ENCODE data around the gene TMCC2. TPM values are rescaled to one million over a fixed set of nuclear protein-coding genes. Genes with fewer than 3 reads are reported as not detected.

The TMCC2 gene
- total and polyA plus RNA-seq, 4 donors = 20.2 to 77.4 (median 51.9) TPM

GRCh38 chr1:205266611-205267305 is 39.0 kb downstream of the TMCC2 start:
- Histone ChIP-seq H3K36me3 (ENCODE audit: control insufficient read depth, insufficient read depth, low read length) (peaks cover 42% of the 10 kb centered on the region), H3K27me3 (ENCODE audit: control insufficient read depth, insufficient read depth, low read length) (no peaks in the 10 kb centered on the region), H3K4me3 (ENCODE audit: low read depth, low read length) (no peak overlapping the region), H3K9me3 (ENCODE audit: control insufficient read depth, insufficient read depth, low read length) (no peaks in the 10 kb centered on the region), H3K4me1 (ENCODE audit: control insufficient read depth, insufficient read depth, low read length) (peaks cover 16% of the 10 kb centered on the region), H3K27ac (ENCODE audit: low read depth, low read length) (no peak overlapping the region)
- WGBS (ENCODE audit: insufficient coverage) = 74% methylated on average over 9 of the region's 10 CpGs
- no peak for DNase-seq (ENCODE audit: low read depth in 4 of 6, low spot score in 6 of 6)

GRCh38 chr1:205267306-205267902 is 39.7 kb downstream of the TMCC2 start:
- 94% methylated on average over 4 of the region's 8 CpGs for WGBS (ENCODE audit: insufficient coverage)
- DNase-seq (ENCODE audit: low read depth in 4 of 6, low spot score in 6 of 6) = no peak
- Histone ChIP-seq H3K27ac (ENCODE audit: low read depth, low read length) (no peak overlapping the region), H3K9me3 (ENCODE audit: control insufficient read depth, insufficient read depth, low read length) (no peaks in the 10 kb centered on the region), H3K4me3 (ENCODE audit: low read depth, low read length) (no peak overlapping the region), H3K36me3 (ENCODE audit: control insufficient read depth, insufficient read depth, low read length) (peaks cover 46% of the 10 kb centered on the region), H3K4me1 (ENCODE audit: control insufficient read depth, insufficient read depth, low read length) (peaks cover 14% of the 10 kb centered on the region), H3K27me3 (ENCODE audit: control insufficient read depth, insufficient read depth, low read length) (no peaks in the 10 kb centered on the region)

GRCh38 chr1:205268846-205269680 is 41.3 kb downstream of the TMCC2 start:
- no peak overlapping the region for H3K27ac ChIP-seq (ENCODE audit: low read depth, low read length)
- WGBS (ENCODE audit: insufficient coverage) = 94% methylated on average over 48 of the region's 48 CpGs
- H3K36me3 ChIP-seq (ENCODE audit: control insufficient read depth, insufficient read depth, low read length) = peaks cover 56% of the 10 kb centered on the region
- no peak for DNase-seq (ENCODE audit: low read depth in 4 of 6, low spot score in 6 of 6)
- H3K27me3 ChIP-seq (ENCODE audit: control insufficient read depth, insufficient read depth, low read length) = no peaks in the 10 kb centered on the region
- H3K4me3 ChIP-seq (ENCODE audit: low read depth, low read length) = no peak overlapping the region
- peaks cover 16% of the 10 kb centered on the region for H3K4me1 ChIP-seq (ENCODE audit: control insufficient read depth, insufficient read depth, low read length)
- no peaks in the 10 kb centered on the region for H3K9me3 ChIP-seq (ENCODE audit: control insufficient read depth, insufficient read depth, low read length)

GRCh38 chr1:205269711-205270110 is 42.0 kb downstream of the TMCC2 start:
- DNase-seq (ENCODE audit: low read depth in 4 of 6, low spot score in 6 of 6) = no peak
- Histone ChIP-seq H3K27ac (ENCODE audit: low read depth, low read length) (no peak overlapping the region), H3K4me3 (ENCODE audit: low read depth, low read length) (no peak overlapping the region), H3K27me3 (ENCODE audit: control insufficient read depth, insufficient read depth, low read length) (no peaks in the 10 kb centered on the region), H3K4me1 (ENCODE audit: control insufficient read depth, insufficient read depth, low read length) (peaks cover 20% of the 10 kb centered on the region), H3K9me3 (ENCODE audit: control insufficient read depth, insufficient read depth, low read length) (no peaks in the 10 kb centered on the region), H3K36me3 (ENCODE audit: control insufficient read depth, insufficient read depth, low read length) (peaks cover 59% of the 10 kb centered on the region)
- WGBS (ENCODE audit: insufficient coverage) = 97% methylated on average over 8 of the region's 8 CpGs

GRCh38 chr1:205270271-205270670 is 42.5 kb downstream of the TMCC2 start:
- Histone ChIP-seq H3K36me3 (ENCODE audit: control insufficient read depth, insufficient read depth, low read length) (peaks cover 59% of the 10 kb centered on the region), H3K4me3 (ENCODE audit: low read depth, low read length) (no peak overlapping the region), H3K4me1 (ENCODE audit: control insufficient read depth, insufficient read depth, low read length) (peaks cover 20% of the 10 kb centered on the region), H3K9me3 (ENCODE audit: control insufficient read depth, insufficient read depth, low read length) (no peaks in the 10 kb centered on the region), H3K27ac (ENCODE audit: low read depth, low read length) (no peak overlapping the region), H3K27me3 (ENCODE audit: control insufficient read depth, insufficient read depth, low read length) (no peaks in the 10 kb centered on the region)
- WGBS (ENCODE audit: insufficient coverage) = 90% methylated on average over 3 of the region's 7 CpGs
- DNase-seq (ENCODE audit: low read depth in 4 of 6, low spot score in 6 of 6) = no peak

GRCh38 chr1:205270764-205271163 is 43.0 kb downstream of the TMCC2 start:
- H3K36me3 ChIP-seq (ENCODE audit: control insufficient read depth, insufficient read depth, low read length) = peaks cover 59% of the 10 kb centered on the region
- no peak for DNase-seq (ENCODE audit: low read depth in 4 of 6, low spot score in 6 of 6)
- H3K27ac ChIP-seq (ENCODE audit: low read depth, low read length) = no peak overlapping the region
- 81% methylated on average over 7 of the region's 8 CpGs for WGBS (ENCODE audit: insufficient coverage)
- H3K4me1 ChIP-seq (ENCODE audit: control insufficient read depth, insufficient read depth, low read length) = peaks cover 20% of the 10 kb centered on the region
- H3K27me3 ChIP-seq (ENCODE audit: control insufficient read depth, insufficient read depth, low read length) = no peaks in the 10 kb centered on the region
- H3K9me3 ChIP-seq (ENCODE audit: control insufficient read depth, insufficient read depth, low read length) = no peaks in the 10 kb centered on the region
- H3K4me3 ChIP-seq (ENCODE audit: low read depth, low read length) = no peak overlapping the region

- no peak for DNase-seq (ENCODE audit: low read depth in 4 of 6, low spot score in 6 of 6)
- no peak overlapping the region for H3K27ac ChIP-seq (ENCODE audit: low read depth, low read length)
- H3K4me1 ChIP-seq (ENCODE audit: control insufficient read depth, insufficient read depth, low read length) = peaks cover 24% of the 10 kb centered on the region
- no peaks in the 10 kb centered on the region for H3K27me3 ChIP-seq (ENCODE audit: control insufficient read depth, insufficient read depth, low read length)
- no peaks in the 10 kb centered on the region for H3K9me3 ChIP-seq (ENCODE audit: control insufficient read depth, insufficient read depth, low read length)
- WGBS (ENCODE audit: insufficient coverage) = 77% methylated on average over 8 of the region's 8 CpGs
- H3K36me3 ChIP-seq (ENCODE audit: control insufficient read depth, insufficient read depth, low read length) = peaks cover 60% of the 10 kb centered on the region
- H3K4me3 ChIP-seq (ENCODE audit: low read depth, low read length) = no peak overlapping the region
These were observed 43.5 kb downstream of the TMCC2 start for GRCh38 chr1:205271277-205271676.

- H3K4me3 ChIP-seq (ENCODE audit: low read depth, low read length) = no peak overlapping the region
- no peak overlapping the region for H3K27ac ChIP-seq (ENCODE audit: low read depth, low read length)
- H3K36me3 ChIP-seq (ENCODE audit: control insufficient read depth, insufficient read depth, low read length) = peaks cover 64% of the 10 kb centered on the region
- H3K9me3 ChIP-seq (ENCODE audit: control insufficient read depth, insufficient read depth, low read length) = no peaks in the 10 kb centered on the region
- H3K27me3 ChIP-seq (ENCODE audit: control insufficient read depth, insufficient read depth, low read length) = no peaks in the 10 kb centered on the region
- no peak for DNase-seq (ENCODE audit: low read depth in 4 of 6, low spot score in 6 of 6)
- H3K4me1 ChIP-seq (ENCODE audit: control insufficient read depth, insufficient read depth, low read length) = peaks cover 28% of the 10 kb centered on the region
- 96% methylated on average over 18 of the region's 18 CpGs for WGBS (ENCODE audit: insufficient coverage)
These were observed 44.0 kb downstream of the TMCC2 start for GRCh38 chr1:205271745-205272144.

- no peak for DNase-seq (ENCODE audit: low read depth in 4 of 6, low spot score in 6 of 6)
- 25% methylated on average over 2 of the region's 3 CpGs for WGBS (ENCODE audit: insufficient coverage)
- Histone ChIP-seq H3K27me3 (ENCODE audit: control insufficient read depth, insufficient read depth, low read length) (no peaks in the 10 kb centered on the region), H3K4me1 (ENCODE audit: control insufficient read depth, insufficient read depth, low read length) (peaks cover 28% of the 10 kb centered on the region), H3K9me3 (ENCODE audit: control insufficient read depth, insufficient read depth, low read length) (no peaks in the 10 kb centered on the region), H3K4me3 (ENCODE audit: low read depth, low read length) (no peak overlapping the region), H3K36me3 (ENCODE audit: control insufficient read depth, insufficient read depth, low read length) (peaks cover 62% of the 10 kb centered on the region), H3K27ac (ENCODE audit: low read depth, low read length) (no peak overlapping the region)
These were observed 44.8 kb downstream of the TMCC2 start for GRCh38 chr1:205272536-205272935.
